ENCODE data around the gene SOX8.

SOX8 gene

GRCh38 chr16:1034230-1035065, 52.9 kb downstream of the SOX8 start:
- H2AFZ ChIP-seq (ENCODE audit: low read length), result no peak overlapping the region
- no peaks in the 10 kb centered on the region for H4K20me1 ChIP-seq (ENCODE audit: insufficient read depth, low read length)
- H3K4me3 ChIP-seq (ENCODE audit: low read length), result no peak overlapping the region
- H3K27me3 ChIP-seq (replicated peaks; ENCODE audit: insufficient read depth, low read length), result peaks cover 72% of the 10 kb centered on the region
- no peak for TF ChIP-seq CTCF (IDR thresholded peaks at IDR 0.05; ENCODE audit: low read length)
- H3K4me2 ChIP-seq (ENCODE audit: low read depth, low read length), result no peak overlapping the region
- no peaks in the 10 kb centered on the region for H3K9me2 ChIP-seq (replicated peaks; ENCODE audit: insufficient read depth, low read length)
- no peaks in the 10 kb centered on the region for H3K4me1 ChIP-seq (ENCODE audit: low read length)
- no peak overlapping the region for H3K9ac ChIP-seq (ENCODE audit: low read length)
- H3K9me3 ChIP-seq (replicated peaks; ENCODE audit: insufficient read depth, low read length), result no peaks in the 10 kb centered on the region
- no peaks in the 10 kb centered on the region for H3F3A ChIP-seq (ENCODE audit: insufficient read depth, low read length)
- H3K79me2 ChIP-seq (ENCODE audit: low read length), result no peaks in the 10 kb centered on the region
- no peak overlapping the region for H3K27ac ChIP-seq (ENCODE audit: low read length)
- no peaks in the 10 kb centered on the region for H3K36me3 ChIP-seq (replicated peaks; ENCODE audit: insufficient read depth, low read length)
- no peak for DNase-seq

- Histone ChIP-seq H3K9me3 (replicated peaks; ENCODE audit: insufficient read depth, low read length) (no peaks in the 10 kb centered on the region), H3K36me3 (replicated peaks; ENCODE audit: insufficient read depth, low read length) (no peaks in the 10 kb centered on the region), H3K4me3 (ENCODE audit: low read length) (no peak overlapping the region), H3K79me2 (ENCODE audit: low read length) (no peaks in the 10 kb centered on the region), H3K4me2 (ENCODE audit: low read depth, low read length) (no peak overlapping the region), H4K20me1 (ENCODE audit: insufficient read depth, low read length) (no peaks in the 10 kb centered on the region), H3K9me2 (replicated peaks; ENCODE audit: insufficient read depth, low read length) (no peaks in the 10 kb centered on the region), H3K27me3 (replicated peaks; ENCODE audit: insufficient read depth, low read length) (peaks cover 73% of the 10 kb centered on the region), H3K4me1 (ENCODE audit: low read length) (no peaks in the 10 kb centered on the region), H3F3A (ENCODE audit: insufficient read depth, low read length) (no peaks in the 10 kb centered on the region), H2AFZ (ENCODE audit: low read length) (no peak overlapping the region), H3K9ac (ENCODE audit: low read length) (no peak overlapping the region), H3K27ac (ENCODE audit: low read length) (no peak overlapping the region)
- no peak for TF ChIP-seq CTCF (IDR thresholded peaks at IDR 0.05; ENCODE audit: low read length)
- TF ChIP-seq EZH2 (optimal IDR thresholded peaks at IDR 0.05; ENCODE audit: low read depth, low read length), result no peak
- no peak for TF ChIP-seq EZH2phosphoT487 (IDR thresholded peaks at IDR 0.05; ENCODE audit: low read length)
- no peak for DNase-seq
Observed at GRCh38 chr16:1035066-1035415, 53.5 kb downstream of the SOX8 start.

- Histone ChIP-seq H3K4me3 (ENCODE audit: low read length) (no peak overlapping the region), H3K27ac (ENCODE audit: low read length) (no peak overlapping the region), H3K36me3 (replicated peaks; ENCODE audit: insufficient read depth, low read length) (no peaks in the 10 kb centered on the region), H4K20me1 (ENCODE audit: insufficient read depth, low read length) (no peaks in the 10 kb centered on the region), H3K9ac (ENCODE audit: low read length) (no peak overlapping the region), H3F3A (ENCODE audit: insufficient read depth, low read length) (no peaks in the 10 kb centered on the region), H3K9me3 (replicated peaks; ENCODE audit: insufficient read depth, low read length) (no peaks in the 10 kb centered on the region), H3K27me3 (replicated peaks; ENCODE audit: insufficient read depth, low read length) (peaks cover 67% of the 10 kb centered on the region), H3K79me2 (ENCODE audit: low read length) (no peaks in the 10 kb centered on the region), H3K4me1 (ENCODE audit: low read length) (no peaks in the 10 kb centered on the region), H3K9me2 (replicated peaks; ENCODE audit: insufficient read depth, low read length) (no peaks in the 10 kb centered on the region), H2AFZ (ENCODE audit: low read length) (no peak overlapping the region), H3K4me2 (ENCODE audit: low read depth, low read length) (no peak overlapping the region)
- TF ChIP-seq CTCF (IDR thresholded peaks at IDR 0.05; ENCODE audit: low read length), result no peak
- no peak for TF ChIP-seq EZH2phosphoT487 (IDR thresholded peaks at IDR 0.05; ENCODE audit: low read length)
- TF ChIP-seq EZH2 (optimal IDR thresholded peaks at IDR 0.05; ENCODE audit: low read depth, low read length), result no peak
- no peak for DNase-seq
Observed at GRCh38 chr16:1036166-1036565, 54.6 kb downstream of the SOX8 start.
